Mammary epithelial cell (primary cell): Measurements from ENCODE around the gene GPRC5D.
A peak's percentile ranks its signal among the peaks of the same experiment; 100 is the strongest.

Experiments
- CTCF ChIP-seq, 2 donors: IDR thresholded peaks in 1 of 2; conservative IDR thresholded peaks in 1 of 2; 2 replicates each; pipeline ENCODE4 v1.5.1; 2011 to 2012; ENCODE audit warnings: inconsistent platforms in 2 of 2, low read length in 2 of 2, mild to moderate bottlenecking in 2 of 2, control low read depth in 1 of 2, low read depth in 1 of 2; ENCODE audit not compliant: insufficient read depth in 1 of 2; ENCODE audit errors: extremely low read depth in 1 of 2
- EZH2 ChIP-seq: IDR thresholded peaks from 2 replicates; pipeline ENCODE4 v1.6.1; 2012; ENCODE audit warnings: low read length, inconsistent platforms, borderline replicate concordance

DNA sequence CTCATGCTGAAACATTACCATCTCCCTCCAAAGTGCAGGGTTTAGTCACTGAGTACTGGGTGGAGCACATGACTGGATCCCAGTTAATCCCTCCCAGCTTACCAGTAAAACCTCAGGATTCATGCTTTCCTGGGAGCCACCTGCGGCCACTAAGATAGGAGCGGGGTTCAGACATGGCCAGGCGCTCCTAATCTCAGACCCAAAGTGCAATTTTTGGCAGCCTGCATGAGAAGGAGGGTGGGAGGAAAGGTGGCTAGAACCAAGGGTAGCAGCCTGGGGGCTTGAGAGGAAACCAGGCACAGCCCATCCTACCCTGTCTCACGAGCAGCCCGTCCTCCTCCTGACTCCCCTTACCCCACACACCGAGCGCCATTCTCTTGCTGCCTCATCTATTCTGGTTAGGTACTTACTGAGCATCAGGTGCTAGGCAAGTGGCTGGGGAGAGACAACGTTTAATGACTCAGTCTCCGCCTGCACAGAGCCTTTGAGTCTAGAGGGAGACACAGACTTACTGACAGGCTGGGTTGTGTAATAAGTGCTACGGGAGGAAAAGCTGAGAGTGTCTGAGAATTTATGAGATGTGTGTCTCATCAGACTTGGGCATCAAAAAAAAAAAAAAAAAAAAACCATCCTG, 50.7 kb downstream of the GPRC5D start:
- peak in 1 of 2 donors; percentile 3 for TF ChIP-seq CTCF (conservative IDR thresholded peaks at IDR 0.05 in 1 of 2, IDR thresholded peaks at IDR 0.05 in 1 of 2; ENCODE audit: extremely low read depth in 1 of 2, insufficient read depth in 1 of 2, low read depth in 1 of 2, low read length in 2 of 2)
- TF ChIP-seq EZH2: no peak
